HPDE6-E6E7 (cell line): Measurements from ENCODE around the gene SMAD3.
"Not testable (repeated sequence)": the region's sequence is repeated elsewhere in the genome, so short reads cannot be mapped to it uniquely, and the experiment has no call there.

ENCODE experiments used
- DNase-seq: peaks from one replicate; pipeline ENCODE4 v3.0.0; 2011; ENCODE audit warnings: missing footprints; ENCODE audit errors: extremely low spot score

The SMAD3 gene

DNA sequence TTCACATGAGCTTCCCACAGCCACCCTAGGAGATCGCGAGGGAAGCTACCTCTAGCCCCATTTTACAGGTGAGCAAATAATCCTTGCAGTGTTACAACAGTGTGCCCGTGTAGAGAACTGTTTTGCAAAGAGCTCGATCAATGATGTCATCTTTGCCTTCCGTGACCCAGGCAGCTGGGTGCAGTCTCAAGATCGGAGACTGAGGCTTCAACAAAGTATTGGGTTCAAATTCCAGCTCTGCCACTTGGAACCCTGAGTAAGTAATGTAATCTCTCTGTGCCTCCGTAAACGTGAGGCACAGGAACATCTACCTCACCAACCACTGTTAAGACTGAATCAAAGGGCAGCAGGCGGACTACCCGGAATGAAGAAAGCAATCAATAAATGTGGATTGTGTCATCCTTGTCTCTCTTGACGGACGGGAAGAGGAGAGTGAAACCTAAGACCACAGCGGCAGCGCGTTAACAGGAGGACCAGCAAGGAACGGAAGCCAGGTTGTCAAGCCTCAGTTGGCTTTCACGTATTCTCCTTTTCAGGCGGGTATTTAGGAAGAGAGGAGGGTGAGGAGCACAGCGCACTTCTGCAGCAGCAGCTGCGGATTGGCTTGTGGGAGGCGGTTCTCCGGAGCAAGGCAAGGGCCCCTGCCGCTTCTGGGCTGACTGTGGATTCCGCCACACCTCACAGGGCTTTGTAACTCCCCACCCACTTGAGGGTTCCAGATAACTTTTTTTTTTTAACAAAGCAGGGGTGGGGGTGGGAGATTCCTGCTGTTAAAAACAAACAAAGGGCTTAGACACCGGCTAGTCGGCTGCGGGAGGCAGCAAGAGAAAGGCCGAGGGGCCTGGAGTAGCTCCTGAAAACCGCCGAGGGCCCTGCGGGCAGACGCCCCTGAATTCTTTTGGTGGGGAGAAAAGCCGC lies 1.5 kb upstream of the SMAD3 start:
- DNase-seq, result no peak

- DNase-seq, result no peak
Observed at GRCh38 chr15:67064607-67065530, 533 bp upstream of the SMAD3 start.

- DNase-seq, result no peak
Observed at GRCh38 chr15:67066041-67066958, 898 bp downstream of the SMAD3 start.

DNA sequence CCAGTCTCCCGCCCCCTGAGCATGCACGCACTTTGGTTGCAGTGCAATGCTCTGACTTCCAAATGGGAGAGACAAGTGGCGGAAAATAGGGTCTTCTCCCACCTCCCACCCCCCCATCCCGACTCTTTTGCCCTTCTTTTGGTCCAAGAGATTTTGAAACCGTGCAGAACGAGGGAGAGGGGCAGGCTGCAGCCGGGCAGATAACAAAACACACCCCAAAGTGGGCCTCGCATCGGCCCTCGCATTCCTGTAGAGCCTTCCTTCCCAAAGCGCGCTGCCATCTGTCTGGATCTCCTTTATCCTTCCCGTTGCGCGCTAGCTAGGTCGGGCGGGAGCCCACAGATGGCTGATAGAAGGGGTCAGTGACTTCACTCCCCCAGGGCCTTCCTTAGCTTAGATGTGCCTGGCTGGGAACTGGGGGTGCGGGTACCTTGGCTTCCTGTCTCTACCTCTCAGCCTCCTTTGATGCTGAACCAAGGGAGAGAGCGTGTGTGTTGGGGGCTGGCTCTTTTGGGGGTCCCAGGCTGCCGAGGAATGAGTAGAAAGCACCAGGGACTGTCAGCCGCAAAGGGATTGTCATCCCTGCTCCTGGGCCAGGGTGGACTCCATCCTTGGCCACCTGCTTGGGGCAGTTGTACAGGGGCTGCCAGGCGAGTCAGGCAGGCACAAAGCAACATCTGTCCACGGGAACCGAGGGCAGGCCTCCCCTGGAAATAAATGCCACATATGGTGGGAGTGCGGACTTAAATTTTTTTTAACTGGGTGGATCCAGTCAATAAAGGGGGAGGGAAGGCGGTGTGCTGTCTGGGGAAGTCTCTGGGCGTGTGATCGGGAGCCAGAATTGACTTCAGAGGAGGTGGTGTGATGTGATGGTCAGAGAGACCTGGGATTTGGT lies 1.8 kb downstream of the SMAD3 start:
- DNase-seq, result no peak

DNA sequence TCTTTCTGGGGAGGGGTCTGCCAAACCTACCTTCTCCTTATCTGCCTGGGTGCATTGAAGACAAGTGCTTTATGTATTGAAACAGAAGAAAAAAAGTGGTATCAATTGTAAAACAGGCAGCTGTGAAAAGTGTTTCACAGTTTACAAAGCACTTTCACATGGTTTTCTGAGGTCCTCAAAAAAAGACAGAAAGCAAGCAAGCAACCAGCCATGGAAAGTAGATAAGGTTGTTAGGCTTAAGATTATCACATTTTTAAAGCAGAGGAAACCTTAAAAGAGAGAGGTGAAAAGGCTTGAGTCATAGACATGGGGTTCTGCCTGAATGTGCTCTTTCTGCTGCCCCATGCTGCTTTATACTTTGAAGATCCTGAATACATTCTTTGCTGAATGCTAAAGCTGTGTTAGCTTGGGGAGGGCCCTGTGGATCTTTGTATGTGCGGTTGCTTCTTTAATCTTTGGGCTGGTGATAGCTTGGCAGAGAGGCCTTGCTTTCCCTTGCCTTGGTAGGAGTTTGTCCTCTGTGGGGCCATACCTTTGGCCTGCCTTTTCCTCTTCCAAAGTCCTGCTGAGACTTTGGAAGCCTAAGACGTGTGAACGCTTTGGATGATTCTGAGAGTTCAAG lies 2.6 kb downstream of the SMAD3 start:
- no peak for DNase-seq

- DNase-seq, result no peak
Observed at GRCh38 chr15:67068710-67069400, 3.5 kb downstream of the SMAD3 start.

DNA sequence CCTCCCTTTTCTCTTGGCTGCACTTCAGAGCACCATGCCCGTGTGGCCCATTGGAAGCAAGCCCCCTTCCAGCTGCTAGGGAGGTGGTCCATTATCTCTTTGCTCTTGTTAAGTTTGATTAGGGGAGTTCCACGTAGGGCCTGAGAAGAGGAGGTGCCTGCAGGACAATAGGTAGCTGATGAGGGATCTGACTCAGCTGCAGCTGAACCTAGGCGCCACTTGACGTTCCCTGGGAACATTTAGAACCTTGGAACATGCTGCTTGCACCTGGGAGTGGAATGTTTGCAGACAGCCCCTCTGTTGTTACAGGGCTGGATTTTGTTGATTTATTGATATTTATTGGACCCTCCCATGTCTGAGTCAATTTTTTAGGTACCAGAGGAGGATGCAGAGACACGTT lies 4.7 kb downstream of the SMAD3 start:
- no peak for DNase-seq

GRCh38 chr15:67070892-67071664 lies 5.7 kb downstream of the SMAD3 start:
- no peak for DNase-seq

- DNase-seq, result no peak
Observed at GRCh38 chr15:67072442-67072841, 7.0 kb downstream of the SMAD3 start.

GRCh38 chr15:67072958-67073357 lies 7.6 kb downstream of the SMAD3 start:
- no peak for DNase-seq

GRCh38 chr15:67074886-67075229 lies 9.5 kb downstream of the SMAD3 start:
- no peak for DNase-seq

GRCh38 chr15:67075555-67076135 lies 10.2 kb downstream of the SMAD3 start:
- DNase-seq, result not testable (repeated sequence)

DNA sequence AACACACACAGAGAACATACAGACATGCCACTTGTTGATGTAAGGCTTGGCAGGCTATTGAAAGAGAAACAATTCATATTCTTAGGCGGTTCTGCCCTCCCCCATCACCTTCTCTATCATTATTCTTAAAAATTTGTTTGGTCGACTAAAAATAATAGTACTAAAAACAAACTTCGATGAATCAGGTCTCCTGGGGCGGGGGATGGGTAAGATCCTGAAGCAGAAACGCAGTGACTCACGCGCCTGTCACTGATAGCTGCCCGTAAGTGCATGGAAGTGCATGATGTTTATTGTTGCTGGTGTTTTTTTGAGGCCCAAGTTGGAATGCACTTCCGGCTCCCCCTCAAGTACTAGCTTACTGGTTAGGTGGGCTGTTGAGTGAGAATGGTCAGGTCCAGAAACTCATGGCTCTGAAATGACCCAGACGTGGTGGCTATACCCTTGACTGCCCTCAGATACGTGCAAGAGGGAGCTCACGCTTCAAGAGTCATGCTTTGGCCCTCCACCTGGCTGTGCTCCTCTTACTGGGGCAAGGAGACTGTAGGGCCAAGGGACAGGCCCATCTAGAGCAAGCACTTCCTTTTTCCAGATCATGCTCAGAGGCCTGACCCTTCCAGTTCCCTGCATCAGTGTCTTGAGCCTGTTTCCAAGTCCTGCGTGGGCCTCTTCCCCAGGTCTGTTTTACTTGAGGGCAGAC lies 10.9 kb downstream of the SMAD3 start:
- peak; percentile 75 for DNase-seq

DNA sequence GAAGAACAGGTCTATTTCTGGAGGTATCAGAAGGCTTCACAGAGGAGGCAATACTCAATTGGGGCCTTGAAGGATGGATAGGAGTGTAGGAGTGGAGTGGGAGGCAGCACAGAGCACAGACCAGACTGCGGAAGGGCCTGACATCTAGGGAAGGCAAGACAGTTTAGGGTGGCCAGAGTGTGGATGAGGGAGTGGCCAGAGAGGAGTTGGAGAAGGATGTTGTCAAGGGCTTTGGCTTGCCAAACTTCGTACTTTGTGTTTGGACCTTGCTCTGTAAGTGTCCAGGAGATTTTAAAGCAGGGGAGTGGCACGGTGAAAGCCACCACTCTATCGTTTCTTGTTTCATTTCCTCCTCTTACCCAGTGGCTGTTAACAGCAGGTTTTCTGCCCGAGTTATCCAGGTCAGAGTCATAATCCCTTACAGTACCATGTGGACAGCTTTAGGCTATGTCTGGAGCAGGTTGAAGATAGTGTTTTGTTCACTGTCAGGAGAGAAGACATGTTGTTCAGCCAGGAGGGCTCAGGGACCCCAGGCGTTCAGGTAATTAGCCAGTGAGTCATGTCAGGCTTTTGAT lies 12.3 kb downstream of the SMAD3 start:
- DNase-seq, result no peak

- no peak for DNase-seq
Observed at GRCh38 chr15:67079361-67079760, 14.0 kb downstream of the SMAD3 start.

GRCh38 chr15:67080118-67080899 lies 14.9 kb downstream of the SMAD3 start:
- no peak for DNase-seq
